ENCODE data around the gene RYR2.

GRCh38 chr1:237748171-237748960 is 706.4 kb downstream of the RYR2 start:
- TF ChIP-seq CTCF (IDR thresholded peaks at IDR 0.05), result no peak
- TF ChIP-seq EZH2 (IDR thresholded peaks at IDR 0.05; ENCODE audit: borderline replicate concordance, insufficient read depth, low read depth, low read length, poor library complexity, severe bottlenecking), result no peak
